H1 (cell line): Measurements from ENCODE around the gene NR3C2. TPM values are rescaled to one million over a fixed set of nuclear protein-coding genes. Genes with fewer than 3 reads are reported as not detected.

Experiments used
- RAD21 ChIP-seq, 2 experiments: IDR thresholded peaks in 1 of 2; conservative IDR thresholded peaks in 1 of 2; 2 replicates each; pipeline ENCODE4 v1.6.1; 2011; ENCODE audit warnings: low read depth in 2 of 2, low read length in 2 of 2, improper control_type of control experiment in 1 of 2, inconsistent platforms in 1 of 2, mild to moderate bottlenecking in 1 of 2, moderate library complexity in 1 of 2
- polyA plus RNA-seq, 7 experiments: library from polyadenylated mRNA; depleted of rRNA in 3 of 7; stranded (reverse) in 5 of 7; unstranded in 2 of 7; fragments of >200 nt in 5 of 7; fragments of 200-250 nt in 2 of 7; gene quantifications; 1 replicate in 5 of 7; 2 replicates in 1 of 7; 4 replicates in 1 of 7; pipeline versions ENCODE4 v1.2.1 to v1.2.3, GENCODE V29; 2011 to 2013; ENCODE audit warnings: missing spikeins in 2 of 7, mixed read lengths in 2 of 7
- total RNA-seq: library from RNA; stranded (reverse); fragmentation: NEBNext Ultra II Directional; extraction: Animal tissue kit (Norgen Biotek cat#: 25700); gene quantifications from 2 replicates; pipeline ENCODE4 v1.2.1, GENCODE V29; 2021

The NR3C2 gene
- total and polyA plus RNA-seq, 2 of the 8 experiments (the other 6 are each of a cell fraction or from before 2014, with no cell fraction given): 0.80 to 3.9 TPM

GRCh38 chr4:148164557-148164956, 277.7 kb downstream of the NR3C2 start (continued):
- TF ChIP-seq RAD21 (IDR thresholded peaks at IDR 0.05 in 1 of 2, conservative IDR thresholded peaks at IDR 0.05 in 1 of 2; ENCODE audit: low read depth in 2 of 2, low read length in 2 of 2): no peak
